Right atrium auricular region (tissue), 2 donors: ENCODE data around the gene FAM174A. TPM values are rescaled to one million over a fixed set of nuclear protein-coding genes. Genes with fewer than 3 reads are reported as not detected.

Source experiments
- DNase-seq: peaks from one replicate; pipeline ENCODE4 v3.0.0-alpha.2; 2019; ENCODE audit warnings: low spot score
- H3K27ac ChIP-seq, 2 donors: fragments of 200-600 bp; sonication (generic); 1 replicate in 1 of 2; 2 replicates in 1 of 2; pipeline ENCODE4 v1.5.1; 2016 to 2019
- H3K27me3 ChIP-seq, 2 donors: fragments of 200-600 bp; sonication (generic); one replicate each; pipeline versions ENCODE4 v1.5.1 to v1.6.0; 2017 to 2019
- H3K36me3 ChIP-seq: fragments of 200-600 bp; sonication (generic); one replicate; pipeline ENCODE4 v1.5.1; 2016
- H3K4me1 ChIP-seq, 2 donors: fragments of 200-600 bp; sonication (generic); one replicate each; pipeline versions ENCODE4 v1.5.1 to v1.6.0; 2017 to 2019
- H3K4me3 ChIP-seq, 2 donors: fragments of 200-600 bp; sonication (generic); 1 replicate in 1 of 2; 2 replicates in 1 of 2; pipeline ENCODE4 v1.5.1; 2017 to 2019; ENCODE audit warnings: mild to moderate bottlenecking in 1 of 2, moderate library complexity in 1 of 2
- H3K9me3 ChIP-seq, 2 donors: fragments of 200-600 bp; sonication (generic); one replicate each; pipeline ENCODE4 v1.5.1; 2019
- total RNA-seq, 2 donors: library from RNA; depleted of rRNA; stranded (reverse); fragments of >200 nt; gene quantifications; one replicate each; pipeline ENCODE4 v1.1.0, GENCODE V29; 2016
- TF ChIP-seq, protein P1 (sequence below), 2 donors: fragments of 200-600 bp; sonication (generic); IDR thresholded peaks; one replicate each; pipeline ENCODE4 v1.5.1; 2019; ENCODE audit warnings: antibody characterized with exemption in 2 of 2

The FAM174A gene
- total RNA-seq, 2 donors from 2014 or later = 23.1 to 28.6 TPM

DNA sequence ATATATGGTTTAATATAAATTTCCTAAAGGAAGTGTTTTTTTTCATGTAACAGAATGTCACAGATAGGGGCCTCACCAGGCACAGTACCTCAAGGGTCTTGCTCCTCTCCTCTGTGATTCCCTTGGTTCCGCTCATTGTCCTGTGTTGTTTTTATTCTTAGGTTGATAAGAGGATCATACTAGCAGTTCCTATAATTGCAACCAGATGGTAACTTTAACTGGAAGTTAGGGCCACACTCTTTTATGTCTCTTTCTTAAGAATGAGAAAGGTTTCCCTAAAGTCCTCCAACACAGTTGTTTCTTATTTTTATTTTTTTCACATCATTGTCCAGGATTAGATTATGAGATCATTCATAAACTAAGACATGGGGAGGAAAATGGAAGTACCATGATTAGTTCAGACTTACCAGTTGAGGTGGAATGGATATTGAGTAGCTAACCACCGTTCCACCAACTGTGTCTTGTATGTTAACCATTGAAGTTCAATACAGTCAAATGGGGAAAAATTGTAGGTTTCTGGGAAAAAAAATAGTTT, 41.1 kb downstream of the FAM174A start:
- Histone ChIP-seq H3K4me3 (no peak overlapping the region), H3K27ac (peak overlapping the region; percentile 31 to 38), H3K4me1 (peaks cover 0 to 7% of the 10 kb centered on the region in 2 donors), H3K27me3 (no peaks in the 10 kb centered on the region), H3K9me3 (no peaks in the 10 kb centered on the region), H3K36me3 (no peaks in the 10 kb centered on the region)
- TF ChIP-seq, protein P1, sequence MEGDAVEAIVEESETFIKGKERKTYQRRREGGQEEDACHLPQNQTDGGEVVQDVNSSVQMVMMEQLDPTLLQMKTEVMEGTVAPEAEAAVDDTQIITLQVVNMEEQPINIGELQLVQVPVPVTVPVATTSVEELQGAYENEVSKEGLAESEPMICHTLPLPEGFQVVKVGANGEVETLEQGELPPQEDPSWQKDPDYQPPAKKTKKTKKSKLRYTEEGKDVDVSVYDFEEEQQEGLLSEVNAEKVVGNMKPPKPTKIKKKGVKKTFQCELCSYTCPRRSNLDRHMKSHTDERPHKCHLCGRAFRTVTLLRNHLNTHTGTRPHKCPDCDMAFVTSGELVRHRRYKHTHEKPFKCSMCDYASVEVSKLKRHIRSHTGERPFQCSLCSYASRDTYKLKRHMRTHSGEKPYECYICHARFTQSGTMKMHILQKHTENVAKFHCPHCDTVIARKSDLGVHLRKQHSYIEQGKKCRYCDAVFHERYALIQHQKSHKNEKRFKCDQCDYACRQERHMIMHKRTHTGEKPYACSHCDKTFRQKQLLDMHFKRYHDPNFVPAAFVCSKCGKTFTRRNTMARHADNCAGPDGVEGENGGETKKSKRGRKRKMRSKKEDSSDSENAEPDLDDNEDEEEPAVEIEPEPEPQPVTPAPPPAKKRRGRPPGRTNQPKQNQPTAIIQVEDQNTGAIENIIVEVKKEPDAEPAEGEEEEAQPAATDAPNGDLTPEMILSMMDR (IDR thresholded peaks at IDR 0.05) = no peak
- no peak for DNase-seq

DNA sequence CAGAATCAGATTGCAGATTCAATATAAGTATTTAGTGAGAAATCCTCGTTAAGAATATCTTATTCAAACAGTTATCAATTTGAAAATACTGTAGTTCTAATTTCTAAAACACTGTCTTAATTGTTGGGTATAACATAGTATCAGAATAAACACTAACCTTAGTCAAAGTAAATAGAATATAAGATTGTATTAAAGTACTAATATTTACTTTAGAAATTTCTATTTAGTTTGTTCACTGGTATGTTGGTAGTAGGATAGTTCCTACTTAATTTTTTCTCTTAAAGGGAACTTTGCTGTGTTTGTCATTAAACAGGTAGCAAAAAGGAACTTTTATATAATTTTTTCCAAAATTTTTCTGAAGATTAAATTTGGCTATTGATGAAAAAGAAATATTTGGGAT, 42.3 kb downstream of the FAM174A start:
- H3K36me3 ChIP-seq = no peaks in the 10 kb centered on the region
- DNase-seq = no peak
- TF ChIP-seq, protein P1 (IDR thresholded peaks at IDR 0.05) = no peak
- H3K27me3 ChIP-seq = no peaks in the 10 kb centered on the region
- H3K4me1 ChIP-seq = peaks cover 0 to 7% of the 10 kb centered on the region in 2 donors
- H3K9me3 ChIP-seq = no peaks in the 10 kb centered on the region
- no peak overlapping the region for H3K27ac ChIP-seq
- no peak overlapping the region for H3K4me3 ChIP-seq

DNA sequence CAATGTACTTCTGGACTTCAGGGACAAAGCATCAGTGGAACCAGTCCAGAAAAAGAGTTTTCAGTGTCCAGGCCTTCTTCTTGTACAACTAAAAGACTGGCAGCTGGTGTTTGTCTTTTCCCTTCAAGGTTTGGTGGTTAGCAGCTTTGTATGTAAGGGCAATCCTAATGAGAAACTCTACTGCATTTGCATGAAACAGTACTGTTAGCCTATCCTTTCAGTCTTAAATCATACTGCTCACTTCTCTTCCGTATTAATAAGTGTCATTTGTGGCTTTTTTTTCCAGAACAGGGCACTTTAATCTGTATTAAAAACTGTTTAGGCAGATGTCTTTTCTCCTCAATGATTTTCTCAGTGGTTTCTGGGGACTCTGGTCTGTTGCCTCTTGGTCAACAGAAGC, 48.9 kb downstream of the FAM174A start:
- Histone ChIP-seq H3K27ac (no peak overlapping the region), H3K27me3 (no peaks in the 10 kb centered on the region), H3K4me3 (no peak overlapping the region), H3K9me3 (no peaks in the 10 kb centered on the region), H3K4me1 (no peaks in the 10 kb centered on the region), H3K36me3 (no peaks in the 10 kb centered on the region)
- DNase-seq = no peak
- TF ChIP-seq, protein P1 (IDR thresholded peaks at IDR 0.05) = no peak

DNA sequence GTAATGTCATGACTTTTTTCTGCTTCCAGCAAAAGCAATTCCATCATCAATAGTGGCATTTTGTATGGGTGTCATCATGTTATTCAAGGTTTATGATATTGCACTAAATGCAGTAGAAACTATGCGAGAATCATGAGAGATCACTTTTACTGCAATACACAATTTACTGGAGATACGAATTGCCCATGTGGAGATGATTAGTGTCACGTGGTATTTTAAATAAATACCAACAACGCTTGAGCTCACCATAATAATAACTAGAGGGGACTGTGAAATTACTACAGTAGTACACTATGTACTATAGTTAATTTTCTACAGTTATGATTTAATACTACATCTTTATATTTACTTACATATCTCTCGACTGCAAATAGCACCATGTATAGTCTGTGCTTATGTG, 49.7 kb downstream of the FAM174A start:
- Histone ChIP-seq H3K4me3 (no peak overlapping the region), H3K36me3 (no peaks in the 10 kb centered on the region), H3K27ac (no peak overlapping the region), H3K9me3 (no peaks in the 10 kb centered on the region), H3K4me1 (no peaks in the 10 kb centered on the region), H3K27me3 (no peaks in the 10 kb centered on the region)
- DNase-seq = no peak
- TF ChIP-seq, protein P1 (IDR thresholded peaks at IDR 0.05) = no peak

DNA sequence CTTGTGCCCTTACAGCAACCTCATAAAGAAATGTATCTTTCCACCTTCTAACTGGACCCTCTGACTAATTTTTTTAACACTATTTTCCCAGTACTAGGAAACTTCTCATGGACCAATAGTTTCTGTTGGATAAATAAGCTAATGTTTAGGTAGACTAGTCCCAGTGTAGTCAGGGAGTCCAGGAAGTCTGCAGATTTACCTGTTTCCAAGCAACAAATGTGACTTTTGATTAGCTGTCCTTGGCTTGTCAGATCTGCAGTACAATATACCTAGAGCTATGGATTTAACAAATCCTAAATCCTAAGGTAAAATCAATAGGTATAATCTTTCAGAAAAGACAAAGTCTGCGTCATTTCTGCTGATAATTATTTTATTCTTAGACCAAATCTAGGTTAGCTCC, 55.7 kb downstream of the FAM174A start:
- Histone ChIP-seq H3K36me3 (no peaks in the 10 kb centered on the region), H3K9me3 (no peaks in the 10 kb centered on the region), H3K4me3 (no peak overlapping the region), H3K27ac (no peak overlapping the region), H3K27me3 (no peaks in the 10 kb centered on the region), H3K4me1 (no peaks in the 10 kb centered on the region)
- TF ChIP-seq, protein P1 (IDR thresholded peaks at IDR 0.05) = no peak
- DNase-seq = no peak

DNA sequence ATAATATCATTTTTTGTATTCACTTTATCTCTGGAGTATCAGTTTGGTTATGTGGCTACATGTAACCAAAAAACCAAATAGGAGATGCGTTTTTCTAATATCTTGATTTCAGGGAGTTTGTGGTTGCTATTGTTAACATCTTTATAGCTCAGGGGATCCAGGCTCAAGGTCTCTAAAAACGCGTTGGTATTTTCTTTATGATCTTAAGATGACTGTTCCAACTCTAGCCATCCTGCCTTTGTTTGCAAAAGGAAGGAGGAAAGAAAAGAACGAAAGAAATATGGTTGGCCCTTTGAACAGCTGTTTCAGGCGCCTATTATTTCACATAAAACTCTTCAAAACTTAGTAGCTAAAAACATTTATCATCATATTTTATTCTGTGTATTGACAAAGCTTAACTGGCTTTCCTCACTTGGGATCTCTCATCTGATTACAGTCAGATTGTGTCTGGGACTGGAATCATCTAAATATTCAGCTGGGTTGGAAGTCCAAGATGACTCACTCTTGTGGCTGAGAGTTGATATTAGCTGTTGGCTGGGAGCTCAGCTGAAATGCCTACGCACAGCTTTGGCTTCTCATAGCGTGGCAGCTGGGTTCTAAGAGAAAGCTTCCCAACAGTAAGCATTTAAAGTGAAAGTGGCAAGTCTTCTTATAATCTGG, 60.1 kb downstream of the FAM174A start:
- TF ChIP-seq, protein P1 (IDR thresholded peaks at IDR 0.05) = no peak
- Histone ChIP-seq H3K4me1 (no peaks in the 10 kb centered on the region), H3K27me3 (no peaks in the 10 kb centered on the region), H3K36me3 (no peaks in the 10 kb centered on the region), H3K4me3 (no peak overlapping the region), H3K27ac (no peak overlapping the region), H3K9me3 (no peaks in the 10 kb centered on the region)
- no peak for DNase-seq
